Lower leg skin (tissue), 4 donors: ENCODE data around the gene UNC93B1. TPM values are rescaled to one million over a fixed set of nuclear protein-coding genes. Genes with fewer than 3 reads are reported as not detected.

ENCODE experiments used
- DNase-seq, 2 donors: peaks; one replicate each; pipeline ENCODE4 v3.0.0-alpha.2; 2019; ENCODE audit warnings: low spot score in 2 of 2
- H3K4me3 ChIP-seq: fragments of 200-600 bp; sonication (generic); 2 replicates; pipeline ENCODE4 v1.5.1; 2017; ENCODE audit warnings: mild to moderate bottlenecking, low read depth; ENCODE audit not compliant: poor library complexity, severe bottlenecking
- CTCF ChIP-seq, 3 donors: fragments of 450-650 bp; IDR thresholded peaks; one replicate each; pipeline ENCODE4 v1.5.1; 2016; ENCODE audit warnings: antibody characterized with exemption in 3 of 3, mild to moderate bottlenecking in 3 of 3, moderate library complexity in 2 of 3
- POLR2A ChIP-seq, 2 donors: fragments of 450-650 bp; IDR thresholded peaks; one replicate each; pipeline ENCODE4 v1.6.1; 2016 to 2017; ENCODE audit warnings: antibody characterized with exemption in 2 of 2, mild to moderate bottlenecking in 1 of 2, moderate library complexity in 1 of 2
- WGBS, 2 donors: methylation state at CpG; one replicate each; pipeline ENCODE4 v1.1.5; 2018; 5-methylcytosine and 5-hydroxymethylcytosine counted together
- intact Hi-C: fragments of 100-400 bp; cut with DNase I; formaldehyde crosslinking; loops from one replicate; pipeline ENCODE4 v1.15.0; 2023; ENCODE audit warnings: low total_unique reads
- total RNA-seq, 4 donors: library from RNA; depleted of rRNA; stranded (reverse); fragments of >200 nt; gene quantifications; one replicate each; pipeline ENCODE4 v1.1.0, GENCODE V29; 2016

Gene UNC93B1
- total RNA-seq, 4 donors from 2014 or later = 29.2 to 47.2 (median 44.3) TPM

GRCh38 chr11:68032003-68032402 lies 28.1 kb upstream of the UNC93B1 start:
- no peak for DNase-seq
- WGBS, 2 donors = 72 to 85% methylated on average over 7 of the region's 9 CpGs
- intact Hi-C loops = no loop called here
- no peak overlapping the region for H3K4me3 ChIP-seq
- TF ChIP-seq POLR2A (IDR thresholded peaks at IDR 0.05) = no peak
- no peak for TF ChIP-seq CTCF (IDR thresholded peaks at IDR 0.05)

- no peak for TF ChIP-seq CTCF (IDR thresholded peaks at IDR 0.05)
- TF ChIP-seq POLR2A (IDR thresholded peaks at IDR 0.05) = no peak
- intact Hi-C loops = no loop called here
- 10 to 11% methylated on average over 10 of the region's 10 CpGs for WGBS, 2 donors
- DNase-seq = no peak
- H3K4me3 ChIP-seq = peak overlapping the region; percentile 65
Observed at GRCh38 chr11:68031144-68031464, 27.2 kb upstream of the UNC93B1 start.

DNA sequence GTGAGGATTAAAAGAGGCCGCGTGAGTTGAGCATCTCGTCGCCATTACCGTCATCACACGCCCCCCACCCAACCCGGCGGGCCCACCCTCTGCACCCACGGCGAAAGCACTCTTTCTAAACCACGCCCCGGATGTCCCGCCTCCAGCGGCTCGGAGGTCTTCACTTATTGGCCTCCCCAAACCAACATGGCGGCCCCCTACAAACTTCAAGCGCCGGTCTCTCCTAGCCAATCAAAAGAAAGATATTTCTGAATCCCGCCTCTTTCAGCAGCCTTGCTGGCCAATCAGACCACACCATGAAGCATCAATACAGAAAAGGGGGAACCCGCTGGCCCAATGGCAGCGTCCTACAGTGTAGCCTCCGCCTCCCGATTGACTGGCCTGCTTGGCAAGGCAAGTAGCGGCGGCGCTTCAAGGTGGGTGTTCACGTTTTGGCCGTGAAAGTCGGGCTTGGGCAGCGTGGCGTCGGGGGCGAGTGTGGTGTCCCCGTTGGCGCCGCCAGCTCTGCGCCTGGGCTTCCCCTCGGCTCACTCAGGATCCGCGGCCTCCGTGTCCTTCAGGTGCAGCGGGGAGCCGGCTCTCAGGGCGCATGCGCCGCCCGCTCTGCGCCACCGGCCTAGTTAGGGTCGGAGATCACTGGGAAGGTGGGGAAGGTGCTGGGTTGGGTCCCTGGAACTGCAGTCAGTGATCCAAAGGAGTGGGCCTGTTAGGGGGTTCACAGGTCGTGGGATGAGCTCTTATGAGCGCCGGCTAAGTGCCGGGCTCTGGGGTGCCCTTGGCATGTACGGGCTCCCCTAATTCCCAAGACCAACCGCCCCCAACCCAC lies 26.6 kb upstream of the UNC93B1 start, which contains the start of gene NDUFS8:
Gene NDUFS8, plus strand, starts transcription at position 364 of the 826 bp plus-strand sequence. CDS start 1,471 bp downstream, outside the sequence.
- peak; percentile 98 to 99 for DNase-seq
- peak within 1 kb of the TSS; percentile 65 for H3K4me3 ChIP-seq
- intact Hi-C loops = no loop called here
- WGBS, 2 donors = 1% methylated on average over 35 to 46 of the region's 56 CpGs
- TF ChIP-seq CTCF (IDR thresholded peaks at IDR 0.05) (no peak), POLR2A (IDR thresholded peaks at IDR 0.05) (no peak)

- DNase-seq = no peak
- WGBS, 2 donors = 82 to 86% methylated on average over 12 of the region's 12 CpGs
- H3K4me3 ChIP-seq = no peak overlapping the region
- intact Hi-C loops = no loop called here
- TF ChIP-seq CTCF (IDR thresholded peaks at IDR 0.05) = no peak
- no peak for TF ChIP-seq POLR2A (IDR thresholded peaks at IDR 0.05)
Observed at GRCh38 chr11:68028802-68029545, 25.1 kb upstream of the UNC93B1 start.

DNA sequence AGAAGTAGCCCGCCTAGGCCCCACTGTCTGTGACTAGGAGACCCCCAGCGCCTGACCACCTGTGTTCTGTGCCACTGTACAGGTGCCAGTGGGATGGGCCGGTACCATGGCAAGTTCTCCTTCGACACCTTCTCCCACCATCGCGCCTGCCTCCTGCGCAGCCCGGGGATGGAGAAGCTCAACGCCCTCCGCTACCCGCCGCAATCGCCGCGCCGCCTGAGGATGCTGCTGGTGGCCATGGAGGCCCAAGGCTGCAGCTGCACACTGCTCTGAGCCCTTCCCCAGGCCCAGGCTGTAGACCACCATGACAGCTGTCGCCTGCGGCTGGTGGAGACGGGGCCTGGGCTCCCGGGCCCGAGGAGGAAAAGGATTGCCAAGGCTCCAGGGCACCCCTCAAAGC lies 23.8 kb upstream of the UNC93B1 start:
- intact Hi-C loops = no loop called here
- TF ChIP-seq CTCF (IDR thresholded peaks at IDR 0.05) = no peak
- no peak for TF ChIP-seq POLR2A (IDR thresholded peaks at IDR 0.05)
- no peak overlapping the region for H3K4me3 ChIP-seq
- no peak for DNase-seq
- 88 to 93% methylated on average over 15 to 21 of the region's 21 CpGs for WGBS, 2 donors
